Smooth muscle cell (in vitro differentiated cells): Measurements from ENCODE around the gene MAEA. TPM values are rescaled to one million over a fixed set of nuclear protein-coding genes. Genes with fewer than 3 reads are reported as not detected.

ENCODE experiments used
- DNase-seq: peaks from one replicate; lab custom pipeline; 2025; ENCODE audit not compliant: unreplicated experiment; lab: John Stamatoyannopoulos, UW
- H2AFZ ChIP-seq: fragments of 200-600 bp; sonication (generic); 2 replicates; pipeline ENCODE4 v1.6.0; 2016; ENCODE audit warnings: antibody characterized with exemption, low read depth, mild to moderate bottlenecking
- H3F3A ChIP-seq: fragments of 200-600 bp; sonication (generic); 2 replicates; pipeline ENCODE4 v1.6.0; 2017; ENCODE audit warnings: antibody characterized with exemption, low read depth
- H3K27ac ChIP-seq: fragments of 200-600 bp; sonication (generic); 2 replicates; pipeline ENCODE4 v1.5.1; 2016; ENCODE audit warnings: low read depth, mild to moderate bottlenecking
- H3K27me3 ChIP-seq: fragments of 200-600 bp; sonication (generic); 2 replicates; pipeline ENCODE4 v1.6.1; 2016; ENCODE audit warnings: low read depth, mild to moderate bottlenecking
- H3K36me3 ChIP-seq: fragments of 200-600 bp; sonication (generic); 2 replicates; pipeline ENCODE4 v1.5.1; 2016; ENCODE audit warnings: low read depth
- H3K4me1 ChIP-seq: fragments of 200-600 bp; sonication (generic); 2 replicates; pipeline ENCODE4 v1.5.1; 2016; ENCODE audit warnings: low read depth
- H3K4me2 ChIP-seq: fragments of 200-600 bp; sonication (generic); 2 replicates; pipeline ENCODE4 v1.6.0; 2016; ENCODE audit warnings: mild to moderate bottlenecking
- H3K4me3 ChIP-seq: fragments of 200-600 bp; sonication (generic); 2 replicates; pipeline ENCODE4 v1.5.1; 2016; ENCODE audit warnings: mild to moderate bottlenecking
- H3K79me2 ChIP-seq: fragments of 200-600 bp; sonication (generic); 2 replicates; pipeline ENCODE4 v1.6.0; 2016; ENCODE audit warnings: low read depth, mild to moderate bottlenecking
- H3K9ac ChIP-seq: fragments of 200-600 bp; sonication (generic); 2 replicates; pipeline ENCODE4 v1.6.0; 2016; ENCODE audit warnings: low read depth
- H3K9me3 ChIP-seq: fragments of 200-600 bp; sonication (generic); replicated peaks from 2 replicates; pipeline ENCODE4 v1.5.1; 2016; ENCODE audit warnings: low read depth
- H4K20me1 ChIP-seq: fragments of 200-600 bp; sonication (generic); 2 replicates; pipeline ENCODE4 v1.6.0; 2016; ENCODE audit warnings: low read depth
- CTCF ChIP-seq: fragments of 200-600 bp; sonication (generic); IDR thresholded peaks from 2 replicates; pipeline ENCODE4 v1.5.1; 2017; ENCODE audit warnings: borderline replicate concordance, mild to moderate bottlenecking, antibody characterized with exemption; ENCODE audit not compliant: insufficient read depth, poor library complexity, severe bottlenecking
- WGBS: methylation state at CpG from one replicate; pipeline ENCODE4 v1.1.7; 2016; ENCODE audit warnings: low lambda C conversion rate; 5-methylcytosine and 5-hydroxymethylcytosine counted together
- polyA plus RNA-seq: library from polyadenylated mRNA; unstranded; fragments of >200 nt; fragmentation: Nextera tagmentation; extraction: Ambion mirVana; gene quantifications from 2 replicates; pipeline ENCODE4 v1.2.1, GENCODE V29; 2016
- total RNA-seq: library from RNA; depleted of rRNA; stranded (reverse); fragments of >200 nt; gene quantifications from 2 replicates; pipeline ENCODE4 v1.2.3, GENCODE V29; 2014

MAEA gene
- total and polyA plus RNA-seq, 2 experiments from 2014 or later: 48.0 to 48.2 TPM

- Histone ChIP-seq H3K79me2 (no peaks in the 10 kb centered on the region), H3K4me1 (no peaks in the 10 kb centered on the region), H3K36me3 (no peaks in the 10 kb centered on the region), H3K27me3 (no peaks in the 10 kb centered on the region), H3K4me3 (no peak overlapping the region), H3K27ac (no peak overlapping the region), H3F3A (no peaks in the 10 kb centered on the region), H3K9me3 (no peaks in the 10 kb centered on the region), H4K20me1 (peaks cover 21% of the 10 kb centered on the region), H3K4me2 (no peak overlapping the region), H3K9ac (no peak overlapping the region), H2AFZ (no peak overlapping the region)
- 91% methylated on average over 10 of the region's 10 CpGs for WGBS
- no peak for TF ChIP-seq CTCF
- DNase-seq: no peak
Measured at GRCh38 chr4:1367936-1368289, 78.2 kb downstream of the MAEA start.

- Histone ChIP-seq H2AFZ (no peak overlapping the region), H4K20me1 (peaks cover 21% of the 10 kb centered on the region), H3K4me2 (no peak overlapping the region), H3K4me1 (no peaks in the 10 kb centered on the region), H3K27me3 (no peaks in the 10 kb centered on the region), H3K4me3 (no peak overlapping the region), H3K9me3 (no peaks in the 10 kb centered on the region), H3F3A (no peaks in the 10 kb centered on the region), H3K79me2 (no peaks in the 10 kb centered on the region), H3K36me3 (no peaks in the 10 kb centered on the region), H3K9ac (no peak overlapping the region), H3K27ac (no peak overlapping the region)
- WGBS: 94% methylated on average over 24 of the region's 24 CpGs
- no peak for TF ChIP-seq CTCF
- no peak for DNase-seq
Measured at GRCh38 chr4:1368421-1369090, 78.9 kb downstream of the MAEA start.

GRCh38 chr4:1369091-1369450, 79.4 kb downstream of the MAEA start:
- no peak overlapping the region for H3K4me2 ChIP-seq
- H4K20me1 ChIP-seq: peaks cover 21% of the 10 kb centered on the region
- no peak for TF ChIP-seq CTCF
- no peak overlapping the region for H3K4me3 ChIP-seq
- no peaks in the 10 kb centered on the region for H3K36me3 ChIP-seq
- DNase-seq: no peak
- WGBS: 95% methylated on average over 15 of the region's 18 CpGs
- H3K27me3 ChIP-seq: no peaks in the 10 kb centered on the region
- no peaks in the 10 kb centered on the region for H3K9me3 ChIP-seq
- no peaks in the 10 kb centered on the region for H3K4me1 ChIP-seq
- no peaks in the 10 kb centered on the region for H3K79me2 ChIP-seq
- H2AFZ ChIP-seq: no peak overlapping the region
- no peaks in the 10 kb centered on the region for H3F3A ChIP-seq
- H3K27ac ChIP-seq: no peak overlapping the region
- no peak overlapping the region for H3K9ac ChIP-seq

GRCh38 chr4:1369479-1370079, 79.9 kb downstream of the MAEA start:
- WGBS: 98% methylated on average over 22 of the region's 22 CpGs

More at GRCh38 chr4:1369479-1370079, 79.9 kb downstream of the MAEA start:
- Histone ChIP-seq H3K27me3 (no peaks in the 10 kb centered on the region), H3K9me3 (no peaks in the 10 kb centered on the region), H3K27ac (no peak overlapping the region), H3F3A (no peaks in the 10 kb centered on the region), H2AFZ (no peak overlapping the region), H3K4me3 (no peak overlapping the region), H3K79me2 (no peaks in the 10 kb centered on the region), H3K36me3 (no peaks in the 10 kb centered on the region), H3K4me2 (no peak overlapping the region), H3K4me1 (no peaks in the 10 kb centered on the region), H3K9ac (no peak overlapping the region), H4K20me1 (peaks cover 17% of the 10 kb centered on the region)
- TF ChIP-seq CTCF: no peak
- no peak for DNase-seq
